Suppressor macrophage treated with lipopolysaccharide for 4 hours (primary cell): ENCODE results near the gene COL4A2.
"Not testable (repeated sequence)": the region's sequence is repeated elsewhere in the genome, so short reads cannot be mapped to it uniquely, and the experiment has no call there.

Experiments
- DNase-seq: peaks from one replicate; pipeline ENCODE4 v3.0.0-alpha.2; 2020

The COL4A2 gene

DNA sequence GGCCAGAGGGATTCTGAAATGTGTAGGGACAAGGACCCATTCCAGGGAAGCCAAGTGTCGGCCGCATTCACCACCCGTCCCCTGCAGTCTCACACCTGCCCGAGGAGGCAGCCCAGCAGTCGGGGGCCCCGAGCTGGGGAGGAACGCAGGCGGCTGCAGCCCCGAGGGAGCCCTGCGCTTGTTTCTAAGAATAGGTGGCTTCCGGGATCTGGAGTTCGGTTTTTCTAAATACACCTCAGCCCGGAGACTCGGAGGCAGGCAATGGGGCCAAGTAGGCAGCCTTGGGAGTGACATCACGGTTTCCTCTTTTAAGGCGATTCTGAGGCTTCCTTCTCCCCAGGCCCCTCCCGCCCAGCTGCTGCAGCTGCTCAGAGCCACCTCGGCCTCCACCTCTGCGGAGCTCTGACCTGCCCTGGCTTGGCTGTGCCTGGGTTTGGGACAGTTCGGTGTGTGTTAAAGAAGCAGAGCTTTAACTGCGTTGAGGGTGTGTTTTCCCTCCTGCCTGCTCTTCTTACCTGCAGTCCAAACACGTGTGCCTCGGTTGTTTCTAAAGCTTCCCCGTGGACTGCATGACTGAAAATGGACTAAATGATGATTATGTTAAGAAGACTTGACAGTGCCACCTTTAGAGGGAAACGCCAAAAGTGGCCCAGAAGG is 80.5 kb downstream of the COL4A2 start:
- DNase-seq: no peak

DNA sequence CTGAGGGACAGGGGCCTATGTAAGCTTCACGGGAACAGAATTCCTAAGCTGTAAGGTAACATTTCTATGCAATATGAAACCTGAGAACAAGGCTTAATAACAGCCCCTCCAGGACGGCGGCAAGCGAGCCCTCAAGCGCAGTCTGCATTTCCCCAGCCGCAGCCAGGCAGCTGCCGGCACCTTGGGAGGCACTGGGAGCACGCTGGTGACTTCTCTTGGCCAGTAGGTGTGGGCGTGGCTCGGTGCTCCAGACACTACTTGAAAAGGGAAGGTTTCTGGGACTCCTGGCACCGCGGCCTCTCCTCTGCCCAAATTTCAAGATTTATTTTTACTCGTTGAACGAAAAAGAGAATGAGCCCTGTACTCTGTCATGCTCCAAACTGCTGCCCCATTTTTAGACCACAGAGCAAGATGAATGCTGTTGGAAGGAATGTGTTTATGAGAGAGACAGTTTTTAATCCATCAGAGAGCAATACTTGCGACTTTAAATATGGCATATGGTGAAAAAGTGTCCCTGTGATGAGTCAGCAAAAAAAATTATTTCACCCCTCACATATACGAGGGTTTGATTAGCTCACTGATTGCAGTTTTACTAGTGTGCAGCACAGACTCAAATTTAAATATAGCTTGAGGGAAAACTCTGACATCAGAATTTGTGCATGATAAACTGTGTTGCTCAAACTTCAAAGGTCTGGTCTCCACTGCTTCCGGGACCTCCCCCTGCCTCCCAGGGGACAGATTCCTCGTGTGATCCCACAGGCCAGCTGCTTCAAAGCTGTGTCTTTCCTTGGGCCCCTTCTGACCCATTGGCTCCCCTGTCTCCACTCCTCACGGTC is 81.2 kb downstream of the COL4A2 start:
- DNase-seq: no peak

DNA sequence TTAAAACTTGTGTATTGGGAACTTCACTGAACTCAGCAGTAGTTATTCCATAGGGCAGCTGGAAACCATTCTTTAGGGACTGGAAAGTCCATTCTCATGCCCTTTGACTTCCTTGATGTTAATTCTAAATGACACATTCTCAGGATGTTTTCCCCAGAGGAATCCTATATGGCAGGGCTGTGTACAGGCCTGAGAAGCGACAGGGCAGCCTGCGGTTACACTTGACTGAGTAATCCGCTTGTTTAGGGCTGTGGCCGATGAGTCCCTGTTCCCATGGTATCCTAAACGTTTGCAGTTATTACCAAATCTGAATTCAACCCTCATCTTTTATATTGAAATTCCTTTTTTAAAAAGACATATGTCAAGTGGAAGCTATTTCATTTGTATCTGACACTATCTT is 83.5 kb downstream of the COL4A2 start:
- DNase-seq: no peak

DNA sequence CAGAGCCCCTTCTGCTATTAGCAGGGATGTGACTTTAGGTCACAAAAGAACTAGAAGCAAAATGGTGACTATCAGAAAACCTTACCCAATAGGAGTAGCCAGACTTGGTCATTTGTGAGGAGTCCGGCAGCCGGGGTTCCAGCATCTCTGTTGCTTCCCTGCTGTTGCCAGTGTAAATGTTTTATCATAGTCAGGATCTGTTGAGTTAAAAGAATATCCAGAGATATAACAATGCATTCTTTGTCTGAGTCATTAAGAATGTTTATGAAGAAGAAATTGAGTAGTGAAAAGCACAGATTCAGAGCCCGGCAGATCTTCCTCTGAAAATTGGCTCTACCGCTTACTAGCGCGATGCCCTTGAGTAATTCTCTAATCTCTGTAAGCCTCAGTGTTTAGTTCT is 84.2 kb downstream of the COL4A2 start:
- no peak for DNase-seq

DNA sequence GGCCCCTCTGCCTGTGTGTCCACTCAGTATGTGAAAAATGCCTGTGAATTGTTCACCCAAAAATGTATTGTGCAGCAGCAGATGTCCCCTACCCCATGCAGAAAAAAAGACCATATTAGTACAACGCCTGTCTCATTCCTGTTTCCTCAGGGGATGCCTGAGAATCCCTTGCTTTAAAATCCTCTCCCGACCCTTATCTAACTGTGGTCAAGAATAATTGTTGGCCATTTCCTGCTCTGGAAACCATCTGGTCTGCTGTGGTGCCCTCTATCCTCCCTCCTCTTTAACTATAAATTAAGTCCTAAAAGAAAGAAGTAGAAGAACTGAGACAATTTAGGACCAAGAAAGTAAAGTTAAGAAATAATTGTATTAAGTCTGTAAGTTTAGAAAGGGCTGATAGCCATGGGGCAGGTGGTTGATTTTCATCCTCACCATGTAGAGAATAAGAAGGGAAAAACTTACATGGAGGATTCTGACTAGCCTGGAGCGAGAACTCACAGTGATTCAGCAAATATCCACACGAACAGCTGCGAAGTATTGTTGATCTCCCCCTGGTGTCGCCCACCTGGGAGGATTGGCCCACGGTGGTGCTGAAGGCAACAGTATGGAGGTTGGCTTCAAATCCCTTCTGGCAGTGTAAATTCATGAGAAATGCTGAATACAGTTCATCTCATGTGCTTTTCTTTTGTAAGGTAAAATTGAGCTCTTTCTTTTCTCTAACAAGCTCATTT is 85.6 kb downstream of the COL4A2 start:
- no peak for DNase-seq

DNA sequence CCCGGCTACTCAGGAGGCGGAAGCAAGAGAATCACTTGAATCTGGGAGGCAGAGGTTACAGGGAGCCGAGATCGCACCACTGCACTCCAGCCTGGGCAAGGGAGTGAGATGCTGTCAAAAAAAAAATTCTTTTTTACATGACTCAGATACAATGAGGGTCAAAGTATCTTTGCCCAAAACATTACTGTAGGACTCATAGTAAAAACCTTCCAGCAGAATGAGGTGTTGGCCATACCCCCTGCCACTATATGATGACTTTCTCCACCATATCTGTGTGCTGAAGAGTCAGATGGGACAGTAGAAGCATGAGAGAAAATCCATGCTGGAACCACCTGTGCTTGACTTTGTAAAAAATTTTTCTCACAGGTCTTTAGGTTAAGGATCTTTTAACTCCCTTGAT is 86.7 kb downstream of the COL4A2 start:
- no peak for DNase-seq

DNA sequence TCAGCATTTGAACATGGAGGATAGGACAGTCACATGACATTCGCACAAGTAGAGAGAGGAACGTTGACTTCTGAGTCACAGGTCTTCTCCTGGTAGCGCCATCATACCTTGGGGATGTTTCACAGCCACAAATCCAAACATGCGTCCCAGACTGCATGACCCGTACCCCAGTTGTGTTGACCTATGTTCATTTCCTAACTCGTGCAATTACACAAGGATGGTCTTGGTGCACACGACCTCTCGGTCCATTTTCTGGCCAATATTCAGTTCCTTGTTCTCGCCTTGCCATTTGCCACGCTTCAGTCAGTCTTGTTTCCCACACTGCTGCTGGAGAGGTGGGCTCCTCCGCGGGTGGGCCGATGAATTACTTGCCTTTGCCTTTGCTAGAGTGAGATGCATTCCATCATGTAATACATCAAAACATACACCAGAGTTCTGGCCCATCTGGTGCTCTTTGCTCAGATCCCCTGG is 87.3 kb downstream of the COL4A2 start:
- no peak for DNase-seq

DNA sequence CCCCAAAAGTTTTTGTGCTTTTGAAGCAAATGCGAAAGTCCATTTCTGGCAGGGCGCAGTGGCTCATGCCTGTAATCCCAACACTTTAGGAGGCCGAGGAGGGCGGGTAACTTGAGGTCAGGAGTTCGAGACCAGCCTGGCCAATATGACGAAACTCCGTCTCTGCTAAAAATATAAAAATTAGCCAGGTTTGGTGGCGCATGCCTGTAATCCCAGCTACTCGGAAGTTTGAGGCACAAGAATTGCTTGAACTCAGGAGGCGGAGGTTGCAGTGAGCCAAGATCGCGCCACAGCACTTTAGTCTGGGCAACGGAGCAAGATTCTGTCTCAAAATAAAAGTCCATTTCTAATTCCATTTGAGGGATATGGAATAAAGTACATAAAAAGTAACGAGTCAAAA is 88.5 kb downstream of the COL4A2 start:
- DNase-seq: not testable (repeated sequence)

DNA sequence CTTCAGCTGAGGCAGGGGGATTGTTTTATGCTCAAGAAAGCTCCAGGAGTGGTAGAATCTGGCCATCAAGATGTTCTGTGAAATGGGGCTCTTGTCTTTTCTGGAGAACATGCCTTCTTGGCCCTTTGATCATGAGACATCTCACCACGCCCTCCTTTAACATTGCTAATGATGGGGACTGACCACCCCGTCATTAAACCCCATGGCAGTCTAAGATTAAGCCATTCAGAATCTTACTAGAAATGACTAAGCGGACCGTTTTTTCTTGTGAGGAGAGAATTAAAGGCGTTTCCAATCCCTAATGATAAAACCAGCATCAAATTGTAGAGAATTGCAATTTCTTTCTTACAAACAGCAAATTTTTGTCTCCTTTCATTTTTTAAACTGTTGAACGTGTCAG is 89.4 kb downstream of the COL4A2 start:
- no peak for DNase-seq

DNA sequence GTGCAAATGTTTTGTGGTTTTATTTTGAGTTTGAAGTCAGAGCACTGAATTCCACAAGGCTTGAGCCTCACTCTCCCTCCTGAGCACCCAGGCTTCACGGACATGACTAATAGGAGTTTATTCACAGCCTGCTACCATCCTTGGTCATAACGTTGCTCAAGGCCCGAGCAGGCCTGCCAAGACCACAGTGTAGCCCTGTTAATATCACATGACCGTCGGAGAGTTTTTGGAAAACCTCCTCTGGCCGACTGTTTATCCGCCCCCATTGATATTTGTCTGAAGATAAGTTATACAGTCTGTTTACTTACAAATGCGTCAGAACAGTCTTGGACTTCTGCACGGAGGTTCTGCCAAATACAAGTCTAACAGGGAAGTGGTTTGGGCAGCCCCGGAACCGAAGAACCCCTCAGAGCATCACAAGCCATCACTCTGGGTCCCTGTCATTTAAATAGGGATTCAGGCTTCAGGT is 89.9 kb downstream of the COL4A2 start:
- no peak for DNase-seq

DNA sequence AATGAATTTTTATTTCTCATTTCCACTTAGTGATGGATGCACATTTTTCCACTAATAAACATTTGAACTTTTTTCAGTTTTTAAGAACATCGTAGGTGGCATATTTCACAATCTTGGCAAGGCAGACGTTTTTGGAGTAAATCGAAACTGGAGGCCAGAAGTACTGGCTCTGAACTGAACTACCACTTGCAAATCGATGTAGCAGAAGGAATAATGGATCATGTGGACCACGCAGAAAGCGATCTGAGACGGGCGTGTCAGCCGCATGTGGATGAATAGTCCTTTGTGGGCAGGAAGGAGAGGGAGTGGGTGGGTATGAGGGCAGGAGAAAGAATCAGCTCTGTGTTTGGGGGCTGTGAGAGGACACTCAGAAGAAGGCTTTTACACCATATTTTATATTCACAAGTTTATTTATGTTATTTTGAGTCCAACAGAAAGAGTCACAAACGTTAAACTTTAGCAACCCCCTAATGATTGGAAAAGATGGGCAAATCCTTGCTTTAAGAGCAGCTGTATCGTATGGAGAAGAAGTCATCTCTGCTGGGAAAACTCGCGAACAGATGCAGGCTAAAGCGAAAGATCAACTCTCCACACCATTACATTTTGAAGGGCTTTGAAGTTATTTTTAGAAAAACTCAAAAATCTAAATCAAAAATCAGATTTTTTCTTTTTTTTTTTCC is 90.5 kb downstream of the COL4A2 start:
- DNase-seq: no peak

DNA sequence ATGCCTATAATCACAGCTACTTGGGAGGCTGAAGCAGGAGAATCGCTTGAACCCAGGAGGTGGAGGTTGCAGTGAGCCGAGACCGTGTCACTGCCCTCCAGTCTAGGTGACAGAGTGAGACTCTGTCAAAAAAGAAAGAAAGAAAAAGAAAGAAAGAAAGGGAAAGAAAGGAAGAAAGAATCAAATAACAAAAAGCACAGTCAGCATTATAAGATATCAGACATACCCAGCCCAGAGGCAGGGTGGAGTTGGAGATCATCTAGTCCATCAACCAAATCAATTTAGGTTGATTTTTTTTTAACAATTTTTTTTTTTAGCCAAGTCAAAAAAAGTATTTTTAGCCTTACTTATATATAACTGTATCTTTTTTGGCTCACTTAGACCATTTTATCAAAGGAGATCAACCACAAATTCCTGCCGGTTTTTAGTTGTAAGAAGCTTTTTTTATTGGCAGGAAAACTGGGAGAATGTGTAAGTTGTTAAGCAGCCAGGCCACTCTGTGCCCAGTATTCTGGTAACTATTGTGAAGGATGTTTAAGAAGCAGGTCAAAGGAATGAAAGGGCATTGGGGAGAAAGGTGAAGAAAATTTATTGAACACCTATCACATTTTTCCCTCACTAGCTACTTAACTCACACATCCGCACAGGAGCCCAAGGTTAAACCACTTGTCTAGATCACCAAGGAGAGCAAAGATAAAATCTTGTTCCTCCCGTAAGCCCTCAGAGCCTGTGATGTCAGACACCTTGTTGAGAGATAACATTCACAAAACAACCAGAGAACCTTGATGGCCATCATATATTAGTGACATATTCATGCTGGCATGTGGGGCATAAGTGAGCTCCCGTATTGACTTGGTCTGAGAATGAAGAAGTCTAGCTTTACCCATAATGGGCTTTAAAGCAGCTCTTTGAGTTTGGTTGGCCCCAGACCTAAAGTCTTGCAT is 91.8 kb downstream of the COL4A2 start:
- DNase-seq: no peak

DNA sequence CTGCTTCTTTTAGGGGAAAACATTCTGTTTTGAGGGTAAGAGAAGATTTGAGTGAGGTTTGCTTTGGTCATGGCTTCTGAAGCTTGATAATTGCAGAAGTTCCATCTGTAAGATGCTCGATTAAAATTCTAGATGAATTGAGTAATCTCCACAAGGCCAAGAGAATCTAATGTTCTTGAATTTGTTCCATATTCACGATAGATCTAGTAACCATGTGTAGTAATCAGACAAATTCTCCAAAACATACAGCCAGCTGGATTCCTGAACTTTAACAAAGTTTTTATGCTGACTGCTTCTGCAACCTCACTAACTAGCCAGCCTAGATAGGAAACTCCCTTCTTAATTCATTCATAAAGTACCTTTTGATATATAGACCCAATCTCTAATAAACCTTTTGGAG is 92.7 kb downstream of the COL4A2 start:
- DNase-seq: no peak

DNA sequence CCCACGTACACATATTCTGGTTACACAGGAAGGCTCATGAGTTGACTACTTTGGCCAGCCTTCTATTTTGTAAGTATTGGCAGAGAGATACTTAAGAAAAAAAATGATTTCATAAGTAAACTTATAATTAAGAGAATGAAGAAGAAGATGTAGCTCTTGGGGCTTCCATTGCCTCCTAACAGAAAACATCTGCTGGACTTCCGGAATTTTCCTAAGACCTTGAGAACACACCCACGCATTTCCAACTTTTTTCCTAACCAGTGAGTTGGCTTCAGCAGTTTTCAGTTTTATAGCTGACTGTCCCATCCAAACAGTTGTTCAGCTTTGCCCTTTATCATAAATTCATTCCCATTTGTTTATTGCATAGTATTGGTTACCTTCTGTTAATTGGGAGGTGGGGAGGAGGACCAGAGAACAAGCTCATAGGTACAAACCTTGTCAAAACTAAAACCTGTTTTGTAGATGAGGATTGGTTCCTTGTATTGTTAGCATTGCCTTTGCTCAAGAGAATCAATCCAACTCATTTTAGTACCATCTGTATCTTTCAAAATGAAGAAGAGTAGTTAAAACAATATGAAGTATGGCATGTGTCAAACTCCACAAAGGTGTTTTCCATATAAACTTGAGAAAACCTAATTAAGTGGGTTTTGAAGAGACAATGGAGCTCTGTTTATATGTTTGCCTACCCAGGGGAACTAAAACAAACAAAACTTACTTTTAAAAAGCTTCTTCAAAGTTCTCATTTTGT is 93.9 kb downstream of the COL4A2 start:
- no peak for DNase-seq

DNA sequence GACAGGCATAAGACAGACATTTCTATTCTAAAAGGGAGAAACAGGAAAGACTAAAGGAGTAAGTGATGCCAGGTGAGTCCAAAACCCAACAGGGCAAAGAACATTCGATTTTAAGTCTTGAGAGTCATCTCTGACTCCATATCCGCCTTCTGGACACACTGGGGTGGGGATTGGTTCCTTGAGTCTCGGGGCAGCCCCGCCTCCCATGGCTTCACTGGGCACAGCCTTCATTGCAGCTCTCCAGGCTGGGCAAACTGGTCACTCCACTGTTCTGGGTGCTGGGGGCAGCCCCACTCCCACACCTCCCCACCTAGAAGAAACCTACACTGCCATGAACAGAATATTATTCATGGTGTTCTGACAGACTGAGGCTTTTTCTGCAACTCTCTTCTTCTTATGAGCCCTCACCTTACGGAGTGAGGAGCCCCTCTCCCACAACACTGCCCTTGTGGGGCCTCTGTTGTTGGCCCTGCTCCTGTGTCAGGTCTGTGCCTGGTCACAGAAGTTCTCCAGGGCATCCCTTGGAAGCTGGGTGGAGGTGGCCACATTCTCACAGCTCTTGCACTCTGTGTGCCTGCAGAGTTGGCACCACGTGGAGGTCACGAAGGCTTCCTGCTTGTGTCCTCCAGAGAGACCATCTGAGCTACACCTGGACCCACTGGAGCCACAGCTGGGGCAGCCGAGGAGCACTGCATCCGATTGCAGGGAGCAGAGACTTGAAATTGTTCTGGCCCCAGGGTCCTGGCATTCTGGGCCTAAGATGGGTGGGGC is 95.4 kb downstream of the COL4A2 start:
- no peak for DNase-seq

DNA sequence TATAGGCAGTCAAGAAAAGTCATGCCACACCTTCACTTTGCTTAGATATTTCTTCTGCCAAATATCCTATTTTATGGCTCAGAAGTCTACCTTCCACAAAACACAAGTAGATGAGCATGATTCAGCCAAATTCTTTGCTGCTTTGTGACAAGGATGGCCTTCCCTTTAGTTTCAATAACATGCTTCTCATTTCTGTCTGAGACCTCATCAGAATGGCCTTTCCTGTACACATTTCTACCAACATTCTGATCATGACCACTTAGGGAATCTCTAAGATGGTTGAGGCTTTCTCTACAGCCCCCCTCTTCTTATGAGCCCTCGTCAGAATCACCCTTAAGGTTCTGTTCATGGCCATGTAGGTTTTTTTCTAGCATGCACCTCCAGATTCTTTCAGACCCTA is 96.2 kb downstream of the COL4A2 start:
- no peak for DNase-seq

DNA sequence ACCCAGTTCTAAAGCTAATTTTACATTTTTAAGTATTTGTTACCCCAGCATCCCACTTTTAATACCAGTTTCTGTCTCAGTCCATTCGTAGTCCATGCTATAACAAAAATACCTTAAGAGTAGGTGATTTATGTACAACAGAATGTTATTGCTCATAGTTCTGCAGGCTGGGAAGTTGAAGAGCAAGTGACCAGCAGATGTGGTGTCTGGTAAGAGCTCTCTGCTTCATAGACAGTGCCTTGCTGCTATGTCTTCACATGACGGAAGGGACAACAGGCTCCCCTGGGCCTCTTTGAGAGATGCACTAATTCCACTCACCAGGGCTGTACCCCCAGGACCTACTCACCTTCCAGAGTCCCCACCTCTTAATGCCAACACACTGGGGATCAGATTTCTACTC is 96.6 kb downstream of the COL4A2 start:
- no peak for DNase-seq

DNA sequence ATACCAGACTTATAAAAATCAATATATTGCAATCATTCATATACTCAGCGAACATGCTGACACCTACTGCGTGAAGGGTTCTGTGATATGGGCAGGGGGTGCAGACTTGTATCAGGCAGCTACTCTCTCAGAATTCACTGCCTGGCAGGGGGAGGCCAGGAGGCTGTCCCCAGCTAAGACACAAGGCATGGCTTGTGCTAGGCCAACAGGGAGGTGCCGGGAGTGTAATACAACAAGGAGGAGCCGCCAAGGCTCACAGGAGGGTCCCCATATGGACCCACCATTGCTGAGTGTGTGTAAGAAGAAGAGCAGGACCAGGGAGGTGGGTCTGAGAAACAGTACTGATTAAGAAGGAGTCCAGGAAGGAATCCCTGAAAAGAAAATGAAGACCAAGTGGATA is 97.2 kb downstream of the COL4A2 start:
- no peak for DNase-seq

DNA sequence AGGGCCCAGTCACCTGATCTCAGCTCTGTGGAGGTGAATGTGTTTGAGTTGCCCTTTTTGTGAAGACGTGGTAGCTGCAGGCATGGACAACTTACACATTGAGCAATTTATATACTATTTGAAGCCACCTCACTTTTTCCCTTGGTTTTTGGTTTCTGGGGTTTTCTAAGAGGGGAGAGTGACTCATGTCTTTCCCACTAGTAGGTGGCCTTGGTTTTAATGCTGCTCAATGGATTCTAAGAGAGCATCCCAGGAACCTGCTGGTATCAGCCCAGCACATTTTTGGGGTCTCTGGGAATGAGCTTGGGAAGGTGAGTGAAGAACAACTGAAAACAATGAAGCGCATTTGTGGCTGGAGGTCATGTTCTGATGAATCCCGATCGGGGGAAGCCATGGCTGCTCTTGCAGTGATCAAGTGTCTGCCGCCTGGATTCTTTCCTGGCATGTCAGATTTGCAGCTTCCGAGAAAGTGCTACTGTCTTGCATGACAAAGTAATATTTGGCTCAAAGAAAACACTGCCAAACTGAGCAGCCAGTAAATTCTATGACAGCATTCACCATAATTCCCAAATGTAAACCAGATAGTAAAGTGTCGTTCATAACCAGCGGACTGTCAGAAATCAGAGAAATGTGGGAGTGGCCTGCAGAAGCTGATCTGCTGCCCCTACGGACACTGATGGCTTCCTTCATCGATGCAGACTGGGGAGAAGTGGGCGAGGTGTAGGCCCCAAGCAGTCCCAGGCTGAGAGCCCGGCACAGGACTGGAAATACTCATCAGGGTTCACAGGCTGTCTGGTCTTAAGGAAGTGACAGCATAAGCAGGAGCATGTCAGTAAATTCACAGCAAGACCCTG is 98.7 kb downstream of the COL4A2 start:
- DNase-seq: no peak
